Rectal smooth muscle tissue (tissue), 1 donor: ENCODE measurements around the gene EDN2.

Experiments
- H3K27ac ChIP-seq: one replicate; pipeline ENCODE4 v1.7.0; 2013; ENCODE audit warnings: low read depth, low read length, inconsistent platforms
- H3K27me3 ChIP-seq: one replicate; pipeline ENCODE4 v1.7.0; 2013; ENCODE audit warnings: low read length; ENCODE audit not compliant: control insufficient read depth, insufficient read depth
- H3K36me3 ChIP-seq: one replicate; pipeline ENCODE4 v1.7.0; 2013; ENCODE audit warnings: low read length; ENCODE audit not compliant: control insufficient read depth, insufficient read depth
- H3K4me1 ChIP-seq: one replicate; pipeline ENCODE4 v1.7.0; 2013; ENCODE audit warnings: low read length; ENCODE audit not compliant: control insufficient read depth, insufficient read depth
- H3K4me3 ChIP-seq: one replicate; pipeline ENCODE4 v1.7.0; 2013; ENCODE audit warnings: low read length
- H3K9ac ChIP-seq: one replicate; pipeline ENCODE4 v1.7.0; 2013; ENCODE audit warnings: low read length

Gene EDN2

GRCh38 chr1:41431490-41432350 lies 52.8 kb downstream of the EDN2 start:
- Histone ChIP-seq H3K9ac (no peak overlapping the region), H3K4me1 (peaks cover 15% of the 10 kb centered on the region), H3K27ac (no peak overlapping the region), H3K36me3 (no peaks in the 10 kb centered on the region), H3K4me3 (no peak overlapping the region), H3K27me3 (no peaks in the 10 kb centered on the region)

- H3K27me3 ChIP-seq, result no peaks in the 10 kb centered on the region
- peaks cover 15% of the 10 kb centered on the region for H3K4me1 ChIP-seq
- no peak overlapping the region for H3K9ac ChIP-seq
- no peak overlapping the region for H3K27ac ChIP-seq
- H3K36me3 ChIP-seq, result no peaks in the 10 kb centered on the region
- no peak overlapping the region for H3K4me3 ChIP-seq
Measured at GRCh38 chr1:41430582-41430981, 53.9 kb downstream of the EDN2 start.

GRCh38 chr1:41430069-41430468 lies 54.4 kb downstream of the EDN2 start:
- Histone ChIP-seq H3K4me1 (peaks cover 15% of the 10 kb centered on the region), H3K27me3 (no peaks in the 10 kb centered on the region), H3K4me3 (no peak overlapping the region), H3K9ac (no peak overlapping the region), H3K36me3 (no peaks in the 10 kb centered on the region), H3K27ac (no peak overlapping the region)

- H3K9ac ChIP-seq, result no peak overlapping the region
- H3K27ac ChIP-seq, result no peak overlapping the region
- no peaks in the 10 kb centered on the region for H3K27me3 ChIP-seq
- peaks cover 15% of the 10 kb centered on the region for H3K4me1 ChIP-seq
- no peak overlapping the region for H3K4me3 ChIP-seq
- no peaks in the 10 kb centered on the region for H3K36me3 ChIP-seq
Measured at GRCh38 chr1:41429641-41430035, 54.8 kb downstream of the EDN2 start.
